ENCODE results near the gene OPRPN.

Gene OPRPN

GRCh38 chr4:70405765-70406164, 8.0 kb downstream of the OPRPN start:
- no peak for FAIRE-seq
- TF ChIP-seq, protein P1, sequence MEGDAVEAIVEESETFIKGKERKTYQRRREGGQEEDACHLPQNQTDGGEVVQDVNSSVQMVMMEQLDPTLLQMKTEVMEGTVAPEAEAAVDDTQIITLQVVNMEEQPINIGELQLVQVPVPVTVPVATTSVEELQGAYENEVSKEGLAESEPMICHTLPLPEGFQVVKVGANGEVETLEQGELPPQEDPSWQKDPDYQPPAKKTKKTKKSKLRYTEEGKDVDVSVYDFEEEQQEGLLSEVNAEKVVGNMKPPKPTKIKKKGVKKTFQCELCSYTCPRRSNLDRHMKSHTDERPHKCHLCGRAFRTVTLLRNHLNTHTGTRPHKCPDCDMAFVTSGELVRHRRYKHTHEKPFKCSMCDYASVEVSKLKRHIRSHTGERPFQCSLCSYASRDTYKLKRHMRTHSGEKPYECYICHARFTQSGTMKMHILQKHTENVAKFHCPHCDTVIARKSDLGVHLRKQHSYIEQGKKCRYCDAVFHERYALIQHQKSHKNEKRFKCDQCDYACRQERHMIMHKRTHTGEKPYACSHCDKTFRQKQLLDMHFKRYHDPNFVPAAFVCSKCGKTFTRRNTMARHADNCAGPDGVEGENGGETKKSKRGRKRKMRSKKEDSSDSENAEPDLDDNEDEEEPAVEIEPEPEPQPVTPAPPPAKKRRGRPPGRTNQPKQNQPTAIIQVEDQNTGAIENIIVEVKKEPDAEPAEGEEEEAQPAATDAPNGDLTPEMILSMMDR (IDR thresholded peaks at IDR 0.05; ENCODE audit: insufficient read depth, missing control alignments) = no peak

GRCh38 chr4:70425306-70425705, 27.6 kb downstream of the OPRPN start:
- no peak for FAIRE-seq
- TF ChIP-seq, protein P1 (IDR thresholded peaks at IDR 0.05; ENCODE audit: insufficient read depth, missing control alignments) = no peak
- DNase-seq (ENCODE audit: insufficient read length, low spot score) = no peak

More at GRCh38 chr4:70405765-70406164, 8.0 kb downstream of the OPRPN start:
- no peak for DNase-seq (ENCODE audit: insufficient read length, low spot score)

DNA sequence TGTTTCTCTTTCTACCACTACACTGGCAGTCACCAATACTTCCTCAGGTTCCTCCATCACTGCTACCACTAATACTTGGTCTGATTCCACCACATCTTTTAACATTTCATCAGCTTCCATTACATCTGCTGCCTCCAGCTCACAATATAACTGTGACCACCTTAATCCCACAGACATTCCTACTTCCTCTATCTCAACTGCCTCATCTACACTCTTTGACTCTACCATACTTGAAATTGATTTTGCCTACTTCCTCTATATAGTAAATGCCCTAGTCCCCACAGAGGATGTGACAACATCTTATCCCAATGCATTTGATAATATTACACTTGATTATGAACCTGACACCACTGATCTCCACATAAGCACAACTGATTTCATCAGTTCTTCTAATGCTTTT, 29.0 kb downstream of the OPRPN start:
- no peak for FAIRE-seq
- no peak for DNase-seq (ENCODE audit: insufficient read length, low spot score)

GRCh38 chr4:70437197-70437596, 39.5 kb downstream of the OPRPN start:
- TF ChIP-seq, protein P1 (IDR thresholded peaks at IDR 0.05; ENCODE audit: insufficient read depth, missing control alignments) = no peak
- DNase-seq (ENCODE audit: insufficient read length, low spot score) = no peak
- no peak for FAIRE-seq

More for the DNA sequence above, 29.0 kb downstream of the OPRPN start:
- TF ChIP-seq, protein P1 (IDR thresholded peaks at IDR 0.05; ENCODE audit: insufficient read depth, missing control alignments) = no peak

DNA sequence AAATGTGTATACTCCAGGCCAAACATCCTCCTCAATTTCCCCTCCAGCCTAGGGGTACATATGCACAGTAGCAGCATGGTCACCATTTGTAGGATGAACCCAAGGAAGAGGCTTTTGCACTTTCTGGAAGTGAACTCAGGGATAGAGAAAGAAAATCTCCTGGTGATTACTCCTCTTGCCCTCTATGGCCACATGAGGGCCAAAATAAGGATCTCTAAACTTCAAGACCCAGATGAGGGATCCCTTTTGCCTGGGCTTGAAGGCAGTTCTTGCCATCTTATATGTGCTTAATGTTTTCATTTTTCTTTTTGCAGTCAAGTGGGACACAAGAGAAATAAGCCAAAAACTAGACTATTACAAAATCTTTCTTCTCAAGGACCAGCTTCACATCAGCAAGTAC, 44.7 kb downstream of the OPRPN start:
- DNase-seq (ENCODE audit: insufficient read length, low spot score) (no peak), FAIRE-seq (no peak)

GRCh38 chr4:70443329-70443728, 45.6 kb downstream of the OPRPN start:
- DNase-seq (ENCODE audit: insufficient read length, low spot score) = no peak
- TF ChIP-seq, protein P1 (IDR thresholded peaks at IDR 0.05; ENCODE audit: insufficient read depth, missing control alignments) = no peak
- no peak for FAIRE-seq

More for the DNA sequence above, 44.7 kb downstream of the OPRPN start:
- TF ChIP-seq, protein P1 (IDR thresholded peaks at IDR 0.05; ENCODE audit: insufficient read depth, missing control alignments) = no peak

DNA sequence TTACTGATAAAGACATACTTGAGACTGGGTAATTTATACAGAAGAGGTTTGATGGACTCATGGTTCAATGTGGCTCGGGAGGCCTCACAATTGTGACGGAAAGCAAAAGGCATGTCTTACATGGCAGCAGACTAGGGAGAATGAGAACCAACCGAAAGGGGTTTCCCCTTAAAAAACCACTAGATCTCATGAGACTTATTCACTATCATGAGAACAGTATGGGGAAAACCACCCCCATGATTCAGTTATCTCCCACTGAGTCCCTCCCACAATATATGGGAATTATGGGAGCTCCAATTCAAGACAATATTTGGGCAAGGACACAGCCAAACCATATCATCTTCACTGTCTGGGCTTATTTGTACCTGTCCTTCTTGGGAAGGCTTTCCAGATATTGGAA, 51.5 kb downstream of the OPRPN start:
- TF ChIP-seq, protein P1 (IDR thresholded peaks at IDR 0.05; ENCODE audit: insufficient read depth, missing control alignments) = no peak
- no peak for FAIRE-seq
- DNase-seq (ENCODE audit: insufficient read length, low spot score) = no peak

All from D721Med (cell line).